Activated T-cell treated with anti-CD3 and anti-CD28 coated beads, Interleukin-2, amount 50 U/mL, for 1 hour (primary cell): ENCODE measurements around the gene SYNDIG1L.

Source experiments
- DNase-seq: peaks from one replicate; pipeline ENCODE4 v3.0.0-alpha.2; 2020

The SYNDIG1L gene

DNA sequence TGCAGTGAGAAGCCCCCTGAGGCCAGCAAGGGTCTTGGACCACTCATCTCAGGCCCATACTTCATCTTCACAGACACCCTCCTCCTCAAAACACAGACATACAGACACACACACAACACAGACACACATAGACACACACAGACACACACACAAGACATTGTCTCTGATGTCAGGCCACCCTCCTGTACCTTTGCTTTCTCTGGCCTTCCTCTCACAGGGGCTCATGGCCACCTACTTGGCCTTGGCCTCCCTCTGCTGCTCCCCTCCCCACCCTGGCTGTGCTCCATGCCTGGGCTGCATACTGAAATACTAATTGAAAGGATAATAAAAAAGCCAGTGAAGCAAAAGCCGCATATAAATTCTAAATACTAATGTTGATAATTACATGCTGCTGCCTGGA lies 1.6 kb upstream of the SYNDIG1L start:
- DNase-seq = no peak

DNA sequence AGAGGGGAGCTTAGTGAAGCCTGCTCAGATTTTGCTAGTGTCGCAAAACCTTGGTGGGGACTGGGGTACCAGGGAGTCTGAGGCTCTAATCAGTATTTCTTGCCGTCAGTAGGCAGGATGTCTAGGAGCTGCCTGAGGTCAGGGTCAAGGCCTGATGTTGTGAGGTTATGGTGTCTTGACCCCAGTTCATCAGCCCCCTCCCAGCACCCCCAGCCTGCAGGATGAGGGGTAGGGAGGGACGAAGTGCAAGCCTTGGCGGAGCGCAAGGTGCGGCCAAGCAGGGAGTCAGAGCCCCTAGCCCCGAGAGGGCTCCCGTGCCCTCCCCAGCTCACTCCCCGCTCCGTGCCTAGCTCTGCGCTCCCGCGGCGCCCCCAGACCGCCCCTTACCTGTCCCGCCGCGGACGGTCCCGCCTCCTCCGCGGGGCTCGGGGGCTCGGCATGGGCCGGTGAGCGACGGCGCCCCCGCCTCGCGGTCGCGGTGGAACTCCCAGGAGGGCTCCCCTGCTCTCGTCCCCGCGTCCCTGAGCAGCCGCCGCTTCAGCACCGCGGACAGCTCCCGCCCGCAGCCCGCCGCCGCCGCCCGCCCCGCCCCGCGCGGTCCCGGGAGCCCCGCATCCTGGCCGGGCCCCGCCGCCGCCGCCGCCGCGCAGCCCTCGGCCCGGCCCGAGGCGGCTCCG lies 347 bp downstream of the SYNDIG1L start:
- DNase-seq = peak; percentile 69

DNA sequence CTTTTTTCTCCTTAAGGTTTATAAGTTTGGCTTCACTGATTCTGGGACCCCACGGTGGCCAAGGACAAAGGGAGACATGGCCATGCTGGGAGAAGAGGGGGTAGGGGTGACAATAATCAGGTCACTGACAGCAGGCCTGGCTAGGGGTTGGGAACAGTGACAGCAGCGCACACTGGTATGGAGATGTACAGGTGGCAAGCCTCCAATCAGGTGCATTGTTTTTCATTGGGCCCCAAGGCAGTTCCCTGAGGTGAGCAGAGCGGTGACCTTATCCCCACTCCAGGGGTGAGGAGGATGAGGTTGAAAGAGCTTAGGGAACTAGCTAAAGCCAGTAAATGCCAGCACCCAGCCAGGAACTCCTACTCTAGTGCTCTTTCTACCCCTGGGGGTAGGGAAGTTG lies 1.4 kb downstream of the SYNDIG1L start:
- DNase-seq = no peak

DNA sequence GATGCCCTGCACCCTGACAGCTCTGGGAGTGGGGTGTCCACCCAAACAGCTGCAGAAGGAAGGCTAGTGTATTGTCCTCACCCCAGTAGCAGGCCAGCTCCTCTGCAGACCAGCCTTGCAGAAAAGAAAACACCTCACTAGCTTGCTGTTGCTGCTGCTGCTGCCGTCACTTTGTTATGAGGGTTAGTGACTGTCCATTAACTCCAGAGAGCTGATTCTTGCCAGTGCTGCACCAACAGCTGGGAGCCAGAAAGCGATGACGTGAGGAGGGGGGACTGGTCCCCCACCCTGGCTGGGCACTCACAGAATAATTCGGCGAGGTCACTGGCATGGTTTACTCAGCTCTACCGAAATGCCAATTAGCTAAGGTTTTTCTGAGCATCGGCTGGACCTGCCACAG lies 2.8 kb downstream of the SYNDIG1L start:
- DNase-seq = no peak

DNA sequence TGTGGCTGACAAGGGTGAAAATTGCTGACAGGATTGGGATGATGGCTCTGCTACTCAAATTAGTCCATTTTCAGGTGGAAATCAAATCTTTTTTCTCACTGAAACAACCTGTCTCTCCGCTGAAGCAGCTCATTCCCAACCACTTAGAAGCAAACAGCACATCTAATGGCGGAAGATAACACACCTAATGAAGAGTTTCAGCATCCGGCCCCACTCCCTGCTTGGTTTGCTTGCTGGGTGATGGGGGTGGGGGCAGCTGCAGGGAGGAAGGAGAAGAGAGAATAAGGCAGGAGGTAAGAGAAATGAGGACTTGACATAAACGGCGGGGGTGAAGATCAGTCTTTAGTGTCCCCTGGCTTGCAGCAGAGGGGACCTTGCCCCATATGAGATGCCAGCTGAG lies 4.0 kb downstream of the SYNDIG1L start:
- DNase-seq = no peak

DNA sequence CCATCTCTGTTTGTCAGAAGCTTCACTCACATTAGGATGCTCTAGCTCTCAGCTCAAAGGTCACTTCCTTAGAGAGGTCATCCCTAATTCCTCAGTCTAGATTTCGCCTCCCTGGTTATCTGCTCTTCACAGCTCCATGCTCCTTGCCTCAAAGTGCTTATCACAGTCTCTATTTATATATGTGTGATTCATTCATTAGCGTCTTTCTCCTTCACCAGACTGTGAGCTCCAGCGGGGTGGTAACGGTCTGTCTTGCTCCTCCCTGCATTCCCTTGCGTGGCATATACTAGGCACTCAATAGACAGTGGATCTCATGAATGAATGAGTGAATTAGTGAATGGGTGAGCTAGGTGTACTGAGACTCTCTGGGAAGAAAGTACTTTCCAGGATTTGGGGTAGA lies 6.9 kb downstream of the SYNDIG1L start:
- DNase-seq = no peak

DNA sequence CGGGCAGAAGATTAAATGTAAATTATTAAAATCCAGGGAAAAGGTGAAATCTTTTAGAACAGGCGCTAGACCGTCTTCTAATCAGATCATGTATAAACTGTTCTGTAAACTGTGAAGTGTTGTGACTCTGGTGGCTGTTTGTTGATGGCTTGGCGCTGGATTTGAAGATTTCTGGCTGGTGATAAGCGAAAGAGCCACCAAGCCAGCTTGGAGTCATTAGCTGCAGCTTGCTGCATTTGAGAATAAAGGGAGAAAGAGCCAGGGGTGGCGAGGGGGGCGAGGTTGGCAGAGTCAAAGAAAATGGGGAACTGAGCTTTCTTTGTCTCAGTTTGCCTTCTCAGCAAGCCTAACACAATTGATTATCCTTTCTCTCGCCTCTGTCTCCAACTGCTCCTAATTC lies 8.0 kb downstream of the SYNDIG1L start:
- no peak for DNase-seq

DNA sequence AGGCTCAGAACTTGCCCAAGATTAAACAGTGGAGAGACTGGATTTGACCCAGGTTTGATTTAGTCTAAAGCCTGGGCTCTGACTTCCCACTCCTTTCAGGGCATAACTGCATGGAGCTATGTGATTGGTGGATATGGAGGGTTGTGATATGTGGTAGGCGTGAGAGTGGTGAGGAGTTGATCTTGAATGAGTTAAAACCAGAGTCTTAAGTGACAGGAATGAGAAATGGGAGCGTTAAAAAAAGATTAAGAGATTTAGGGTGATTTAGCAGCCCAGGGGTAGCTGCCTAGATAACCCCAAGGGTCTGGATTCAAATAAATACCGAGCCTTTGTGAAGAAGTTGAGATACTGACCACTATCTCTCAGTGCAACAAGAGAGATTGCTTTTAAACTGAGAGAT lies 8.4 kb downstream of the SYNDIG1L start:
- DNase-seq = no peak

DNA sequence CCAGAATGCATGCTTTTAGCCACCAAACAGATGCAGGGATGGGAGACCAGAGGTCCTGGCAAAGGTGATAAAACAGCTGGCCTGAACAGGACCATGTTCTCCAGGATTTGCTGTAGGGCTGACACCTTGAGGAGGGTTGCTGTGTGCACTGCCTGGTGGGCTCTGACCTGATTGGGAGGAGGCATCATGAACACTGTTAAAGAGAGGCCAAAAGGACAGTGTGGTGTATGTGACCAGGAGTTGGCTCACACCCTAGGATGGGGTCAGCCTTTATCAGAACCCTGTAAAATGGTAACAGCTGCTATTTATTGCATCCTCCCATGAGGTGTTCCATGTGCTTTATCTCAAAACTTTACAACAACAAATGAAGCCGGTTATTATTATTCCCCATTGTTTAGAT lies 8.8 kb downstream of the SYNDIG1L start:
- DNase-seq = no peak

DNA sequence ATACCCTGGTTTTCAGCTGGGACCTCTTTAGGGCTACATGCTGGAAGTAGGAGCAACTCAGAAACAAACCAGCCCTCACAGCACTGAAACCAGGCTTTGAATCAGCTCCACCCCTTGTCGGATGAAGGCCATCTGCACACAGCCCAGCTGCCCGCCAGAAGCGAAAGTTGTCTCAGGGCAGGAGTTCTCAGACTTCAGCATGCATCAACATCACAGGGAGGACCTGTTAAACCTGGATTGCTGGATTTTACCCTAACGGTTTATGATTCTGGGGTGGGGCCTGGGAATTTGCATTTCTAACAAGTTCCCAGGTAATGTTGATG lies 10.9 kb downstream of the SYNDIG1L start:
- no peak for DNase-seq

DNA sequence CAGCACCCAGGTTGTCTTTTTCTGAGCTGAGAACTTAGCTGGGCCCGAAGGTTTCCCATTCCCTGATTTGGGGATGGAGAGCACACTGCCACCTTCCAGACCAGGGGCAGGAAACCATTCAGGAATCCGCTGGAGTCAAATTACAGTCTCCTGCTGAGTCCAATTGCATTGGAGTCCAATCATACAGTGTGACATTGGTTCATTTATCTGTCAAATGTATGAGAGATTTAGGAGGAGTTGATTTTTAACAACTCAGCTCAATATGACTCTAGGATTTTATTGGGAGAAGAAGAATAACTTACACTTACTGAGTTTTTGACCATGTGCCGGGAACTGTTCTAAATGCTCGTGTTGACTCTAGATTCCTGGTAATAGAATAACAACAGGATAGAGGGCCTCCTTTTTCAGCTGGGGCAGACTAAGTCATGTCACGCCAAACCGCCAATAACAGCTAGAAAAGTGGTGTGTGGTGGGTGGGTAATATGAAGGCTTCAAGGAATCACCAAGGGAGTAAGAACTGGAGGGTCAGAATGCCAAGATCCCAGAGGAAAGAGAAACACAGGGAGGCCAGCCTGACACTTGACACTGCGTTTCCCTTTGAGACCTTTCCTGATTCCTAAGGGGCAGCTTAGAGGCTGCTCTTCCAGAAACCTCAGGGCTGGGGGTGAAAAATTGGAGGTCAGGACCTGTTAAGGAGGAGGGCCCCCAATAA lies 11.5 kb downstream of the SYNDIG1L start:
- DNase-seq = no peak

DNA sequence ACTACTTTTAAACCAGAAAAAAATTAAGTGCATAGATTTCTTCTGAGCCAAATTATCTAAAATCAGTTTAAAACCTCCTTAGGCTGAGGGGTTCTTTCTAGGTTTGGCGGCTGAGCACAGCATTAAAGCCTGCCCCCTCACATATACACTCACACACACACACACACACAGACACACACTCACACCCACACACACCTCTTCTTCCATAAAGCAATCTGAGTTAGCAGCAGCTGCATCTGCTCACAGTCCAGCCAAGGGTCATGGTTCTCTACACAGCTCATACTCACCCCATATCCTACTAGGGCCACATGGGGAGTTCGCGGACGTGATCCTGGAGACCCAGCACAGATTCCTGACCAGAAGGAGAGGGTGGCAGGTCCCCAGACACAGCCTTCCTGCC lies 12.4 kb downstream of the SYNDIG1L start:
- no peak for DNase-seq

DNA sequence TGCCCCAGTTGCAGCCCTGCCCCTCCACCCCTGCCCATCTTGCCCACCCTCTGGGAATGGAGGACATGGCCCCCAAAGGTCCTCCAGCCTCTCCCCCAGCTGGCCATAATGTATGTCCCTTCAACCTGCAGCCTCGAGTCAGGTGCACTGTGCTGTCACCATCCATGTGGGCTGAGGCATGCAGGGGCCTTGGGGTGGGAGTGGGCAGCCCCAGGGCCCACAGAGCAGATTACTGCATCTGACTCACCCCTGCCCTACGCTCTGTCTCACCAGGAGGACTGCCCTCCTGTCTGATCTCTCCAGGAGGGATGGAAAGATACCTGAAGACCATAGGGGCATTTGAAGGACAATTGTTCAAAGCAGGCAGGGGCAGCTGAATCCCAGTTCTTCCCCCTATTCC lies 13.3 kb downstream of the SYNDIG1L start:
- no peak for DNase-seq

DNA sequence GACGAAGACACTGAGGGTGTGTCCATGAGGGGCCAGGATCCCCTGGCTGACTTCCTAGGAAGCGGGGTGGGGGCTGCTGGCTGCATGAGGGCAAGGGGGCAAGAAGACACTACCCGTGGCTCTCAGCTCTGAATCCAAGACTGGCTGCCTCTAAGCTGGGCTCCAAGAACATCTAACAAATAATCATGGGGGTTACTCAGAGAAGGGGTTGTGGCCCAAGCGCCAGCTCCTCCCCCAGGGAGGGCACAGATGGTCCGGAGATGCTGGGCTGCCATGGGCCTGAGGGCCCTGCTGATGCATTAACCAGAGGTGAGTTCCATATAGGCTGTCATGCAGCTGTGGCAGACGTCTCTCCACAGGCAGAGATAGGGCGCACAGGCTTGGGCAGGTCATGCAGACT lies 14.3 kb downstream of the SYNDIG1L start:
- DNase-seq = no peak

DNA sequence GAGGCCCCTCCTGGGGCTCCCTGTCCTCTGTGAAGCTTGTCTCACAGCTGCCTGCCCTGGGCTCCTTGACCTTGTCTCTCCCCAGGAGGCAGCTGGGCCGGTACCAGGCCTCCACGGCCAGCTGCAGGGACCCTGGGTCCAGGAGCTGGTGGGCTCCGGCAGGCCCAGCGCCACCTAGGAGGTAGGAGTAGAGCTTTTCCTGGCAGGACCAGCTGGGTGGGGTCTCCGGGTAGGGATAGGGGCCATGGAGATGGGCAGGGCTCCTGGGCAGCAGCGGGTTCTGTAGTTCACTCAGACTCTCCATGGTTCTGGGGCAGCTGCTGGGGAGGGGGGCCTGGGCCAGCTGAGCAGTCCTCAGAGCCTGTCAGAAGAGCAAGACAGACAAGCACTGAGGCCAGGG lies 16.6 kb downstream of the SYNDIG1L start:
- no peak for DNase-seq

DNA sequence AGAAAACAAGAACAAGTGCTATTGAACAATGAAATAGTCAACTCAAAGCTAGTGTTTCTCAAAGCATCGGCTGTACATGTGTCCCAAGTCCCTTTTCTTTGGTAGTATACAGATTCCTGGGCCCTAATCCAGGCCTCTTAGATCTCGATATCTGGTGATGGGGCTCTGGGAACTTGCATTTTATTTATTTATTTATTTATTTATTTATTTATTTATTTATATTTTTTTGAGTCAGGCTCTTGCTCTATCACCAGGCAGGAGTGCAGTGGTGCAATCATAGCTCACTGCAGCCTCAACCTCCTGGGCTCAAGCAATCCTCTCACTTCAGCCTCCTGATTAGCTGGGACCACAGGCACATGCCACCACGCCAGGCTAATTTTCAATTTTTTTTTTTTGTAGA lies 17.1 kb downstream of the SYNDIG1L start:
- DNase-seq = no peak

DNA sequence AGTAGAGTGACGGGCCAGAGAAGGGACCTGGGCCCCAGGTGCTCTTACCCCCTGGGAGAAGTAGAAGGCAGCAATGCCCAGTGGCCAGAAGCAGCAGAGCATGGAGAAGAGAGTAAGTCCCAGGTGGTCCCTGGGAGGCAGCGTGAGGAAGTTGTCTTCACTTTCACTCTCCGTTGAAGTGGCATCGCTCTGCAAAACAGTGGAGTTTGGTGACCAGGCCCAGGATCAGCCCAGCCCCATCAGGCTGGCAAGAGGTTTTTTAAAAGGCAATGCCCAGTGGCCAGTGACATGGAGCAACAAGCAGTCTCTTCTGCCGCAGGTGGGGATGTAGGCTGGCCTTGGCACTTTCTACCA lies 18.2 kb downstream of the SYNDIG1L start:
- no peak for DNase-seq

DNA sequence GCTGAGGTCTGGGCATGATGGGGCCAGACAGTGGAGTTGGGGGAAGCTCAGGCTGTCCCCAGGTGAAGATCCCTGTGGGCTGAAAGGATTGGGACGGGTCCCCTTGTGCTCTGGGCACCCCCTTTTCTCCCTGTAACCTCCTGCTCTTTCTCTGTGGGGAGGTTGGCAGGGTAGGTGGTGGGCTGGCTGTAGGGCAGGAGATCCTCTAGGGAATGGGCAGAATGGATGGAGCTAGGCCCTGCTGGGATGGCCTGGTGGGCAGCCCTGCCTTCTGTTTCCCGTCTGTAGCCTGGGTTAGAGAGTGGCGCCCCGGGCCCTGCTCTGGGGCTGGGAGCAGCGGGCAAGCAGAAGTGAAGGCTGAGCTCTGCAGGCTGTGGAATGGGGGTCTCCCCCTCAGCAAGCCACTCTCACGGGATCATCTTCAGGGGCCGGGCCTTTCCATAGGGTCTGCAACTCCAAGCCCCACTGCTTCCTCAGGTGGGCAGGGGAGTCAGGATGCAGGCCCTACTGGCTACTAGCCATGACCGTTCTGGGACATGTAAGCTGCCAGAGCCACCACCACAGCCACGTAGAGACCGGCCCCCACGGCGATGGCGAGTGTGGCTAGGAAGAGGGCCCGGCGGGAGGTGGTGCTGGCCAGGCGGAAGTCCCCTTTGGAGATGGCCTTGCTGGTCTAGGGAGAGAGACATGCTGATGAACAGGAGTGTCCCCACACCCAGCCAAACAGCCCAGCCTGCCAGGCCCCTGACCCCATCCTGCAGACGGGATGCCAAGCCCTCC lies 18.8 kb downstream of the SYNDIG1L start:
- no peak for DNase-seq

DNA sequence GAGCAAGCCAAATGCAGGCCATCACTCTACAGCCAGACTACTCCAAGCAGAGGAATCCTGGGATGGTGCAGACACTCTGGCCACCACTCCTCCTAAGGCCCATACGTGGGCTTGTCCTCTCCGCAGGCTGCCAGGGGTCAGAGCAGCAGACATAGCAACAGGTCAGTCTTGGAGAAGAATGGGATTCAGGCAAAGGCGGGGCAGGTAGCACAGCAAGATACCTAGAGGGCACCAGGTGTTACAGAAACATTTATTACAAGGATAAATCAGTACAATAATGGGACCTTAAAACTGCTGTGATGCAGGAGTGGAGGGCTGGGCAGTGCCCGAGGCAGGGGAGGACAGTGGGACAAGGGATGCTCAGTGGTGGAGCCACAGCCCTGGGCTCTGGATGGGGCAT lies 20.3 kb downstream of the SYNDIG1L start:
- DNase-seq = no peak

DNA sequence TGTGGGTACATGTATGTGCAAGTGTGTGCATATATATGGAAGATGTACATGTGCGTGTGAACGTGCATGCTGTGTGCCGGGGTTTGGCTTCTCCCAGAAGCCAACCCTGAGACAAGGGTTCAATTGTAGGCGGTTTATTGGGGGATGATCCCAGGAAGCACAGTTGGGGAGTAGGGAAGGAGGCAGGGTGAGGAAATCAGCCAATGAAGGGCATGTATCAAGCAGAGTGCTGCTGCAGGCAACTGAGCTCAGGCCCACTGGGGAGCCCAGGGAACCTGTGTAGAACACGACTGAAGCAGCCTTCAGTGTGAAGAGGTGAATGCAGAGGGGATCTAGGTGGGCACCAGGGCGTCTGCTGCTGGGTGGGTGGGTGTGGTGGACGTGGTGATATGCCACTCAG lies 21.6 kb downstream of the SYNDIG1L start:
- no peak for DNase-seq

DNA sequence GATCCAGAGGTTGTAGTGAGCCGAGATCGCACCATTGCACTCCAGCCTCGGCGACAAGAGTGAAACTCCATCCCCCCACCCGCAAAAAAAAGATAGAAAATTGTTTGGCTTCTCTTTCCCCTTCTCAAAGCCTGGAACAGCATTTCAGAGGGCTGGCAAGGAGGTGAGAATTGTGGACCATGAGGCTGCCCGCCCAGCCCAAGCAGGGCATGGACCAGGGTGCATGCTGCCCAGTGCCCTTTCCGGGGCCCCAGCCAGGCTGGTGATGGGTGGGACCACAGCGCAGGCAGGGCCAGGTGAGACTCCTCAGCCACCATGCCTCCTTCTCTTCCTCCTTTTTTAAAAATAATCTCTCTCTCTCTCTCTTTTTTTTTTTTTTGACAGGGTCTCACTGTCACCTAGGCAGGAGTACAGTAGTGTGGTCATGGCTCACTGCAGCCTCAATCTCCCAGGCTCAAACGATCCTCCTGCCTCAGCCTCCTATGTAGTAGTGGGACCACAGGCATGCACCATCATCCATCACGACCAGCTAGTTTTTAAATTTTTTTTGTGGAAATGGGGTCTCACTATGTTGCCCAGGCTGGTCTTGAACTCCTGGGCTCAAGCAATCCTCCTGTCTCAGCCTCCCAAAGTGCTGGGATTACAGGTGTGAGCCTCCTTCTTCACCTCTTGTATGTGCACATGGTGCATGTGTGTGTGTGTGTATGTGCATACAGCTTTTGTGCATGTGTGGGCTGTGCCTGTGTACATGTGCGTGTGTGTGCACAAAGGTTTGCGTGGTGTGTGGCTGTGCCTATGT lies 22.2 kb downstream of the SYNDIG1L start:
- no peak for DNase-seq

DNA sequence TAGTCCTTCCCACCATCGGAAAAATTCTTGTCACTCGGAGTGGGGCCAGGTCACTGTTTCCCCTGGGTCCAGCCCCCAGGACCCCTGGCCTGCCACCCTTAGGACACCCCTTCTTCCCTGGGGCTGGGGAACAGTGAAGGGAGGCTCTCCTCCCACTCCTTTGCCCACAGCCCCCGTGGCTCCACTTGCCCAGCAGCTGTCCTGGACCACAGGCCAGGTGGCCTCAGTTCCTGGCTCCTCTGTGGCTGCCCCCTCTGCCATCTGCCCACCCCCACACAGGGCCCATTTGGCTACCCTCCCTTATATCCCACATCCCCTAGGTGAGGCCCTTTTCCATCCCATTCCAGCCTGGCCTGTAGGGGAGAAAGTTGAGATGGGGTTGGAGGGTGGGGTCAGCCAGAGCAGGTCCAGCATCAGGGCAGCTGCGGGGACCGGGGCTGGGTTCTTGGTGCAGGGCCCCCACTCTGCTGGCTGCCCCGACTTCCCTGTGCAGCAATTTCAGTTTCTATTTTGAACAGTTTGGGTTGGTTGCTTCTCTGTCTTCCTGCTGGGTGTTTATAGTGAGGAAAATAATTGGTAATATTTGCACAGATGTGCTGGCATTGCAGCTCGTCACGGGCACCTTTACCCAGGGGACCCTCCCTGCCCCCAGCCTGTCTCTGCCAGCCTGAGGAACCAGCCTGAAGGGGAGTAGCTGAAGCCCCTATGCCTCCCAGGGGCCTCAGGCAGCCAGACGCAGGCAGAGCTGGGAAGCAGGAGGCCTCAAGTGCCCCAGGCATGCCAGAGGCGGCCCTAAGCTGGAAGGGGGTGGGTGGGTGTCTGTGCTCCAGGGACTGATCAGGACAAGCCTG lies 23.4 kb downstream of the SYNDIG1L start:
- no peak for DNase-seq
